ENCODE measurements around the gene RAPGEF1. TPM values are rescaled to one million over a fixed set of nuclear protein-coding genes. Genes with fewer than 3 reads are reported as not detected.

RAPGEF1 gene
- total and polyA plus RNA-seq, 2 donors (not counting 1 experiment from before 2014, with no cell fraction given): 33.3 to 42.8 TPM

DNA sequence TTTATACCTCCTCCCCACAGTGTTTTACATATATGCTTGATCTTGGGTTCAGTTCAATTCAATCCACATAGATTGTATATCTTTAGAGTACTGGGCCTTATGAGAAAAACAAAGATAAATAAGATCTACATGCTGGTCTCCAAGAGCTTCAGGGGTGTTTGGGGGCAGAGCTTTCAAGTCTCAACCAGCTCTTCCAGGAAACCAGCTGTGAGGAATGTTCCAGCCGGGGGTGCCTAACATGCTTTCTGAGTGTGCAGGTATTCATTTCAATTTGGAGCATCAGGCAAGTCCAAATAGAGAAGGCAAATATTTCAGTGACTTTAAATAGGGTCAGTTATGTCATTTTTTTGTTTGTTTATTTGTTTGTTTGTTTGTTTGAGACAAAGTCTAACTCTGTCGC lies 5.7 kb upstream of the RAPGEF1 start:
- no peaks in the 10 kb centered on the region for H3K79me2 ChIP-seq (ENCODE audit: control insufficient read depth, insufficient read depth, low read length)
- H3K4me2 ChIP-seq (ENCODE audit: extremely low read depth, insufficient read depth, low read length): no peak overlapping the region
- no peak overlapping the region for H3K4me3 ChIP-seq (replicated peaks in 1 of 4; ENCODE audit: control extremely low read depth in 1 of 4, insufficient read depth in 1 of 4, low read depth in 3 of 4, low read length in 4 of 4)
- H2AFZ ChIP-seq (ENCODE audit: low read length): no peak overlapping the region
- H3K9ac ChIP-seq (ENCODE audit: insufficient read depth, low read length): no peak overlapping the region
- no peak for TF ChIP-seq EZH2 (IDR thresholded peaks at IDR 0.05; ENCODE audit: low read length, missing control alignments)
- TF ChIP-seq, protein P1, sequence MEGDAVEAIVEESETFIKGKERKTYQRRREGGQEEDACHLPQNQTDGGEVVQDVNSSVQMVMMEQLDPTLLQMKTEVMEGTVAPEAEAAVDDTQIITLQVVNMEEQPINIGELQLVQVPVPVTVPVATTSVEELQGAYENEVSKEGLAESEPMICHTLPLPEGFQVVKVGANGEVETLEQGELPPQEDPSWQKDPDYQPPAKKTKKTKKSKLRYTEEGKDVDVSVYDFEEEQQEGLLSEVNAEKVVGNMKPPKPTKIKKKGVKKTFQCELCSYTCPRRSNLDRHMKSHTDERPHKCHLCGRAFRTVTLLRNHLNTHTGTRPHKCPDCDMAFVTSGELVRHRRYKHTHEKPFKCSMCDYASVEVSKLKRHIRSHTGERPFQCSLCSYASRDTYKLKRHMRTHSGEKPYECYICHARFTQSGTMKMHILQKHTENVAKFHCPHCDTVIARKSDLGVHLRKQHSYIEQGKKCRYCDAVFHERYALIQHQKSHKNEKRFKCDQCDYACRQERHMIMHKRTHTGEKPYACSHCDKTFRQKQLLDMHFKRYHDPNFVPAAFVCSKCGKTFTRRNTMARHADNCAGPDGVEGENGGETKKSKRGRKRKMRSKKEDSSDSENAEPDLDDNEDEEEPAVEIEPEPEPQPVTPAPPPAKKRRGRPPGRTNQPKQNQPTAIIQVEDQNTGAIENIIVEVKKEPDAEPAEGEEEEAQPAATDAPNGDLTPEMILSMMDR (conservative IDR thresholded peaks at IDR 0.05 in 1 of 2, IDR thresholded peaks at IDR 0.05 in 1 of 2; ENCODE audit: low read depth in 1 of 2, low read length in 2 of 2): no peak
- peaks cover 3% of the 10 kb centered on the region for H3K27me3 ChIP-seq (ENCODE audit: control insufficient read depth, insufficient read depth, low read length)
- no peak for DNase-seq (ENCODE audit: low read depth in 2 of 2)
- H3K9me3 ChIP-seq (ENCODE audit: control insufficient read depth, insufficient read depth, low read depth, low read length): no peaks in the 10 kb centered on the region
- no peaks in the 10 kb centered on the region for H3K4me1 ChIP-seq (ENCODE audit: control insufficient read depth, extremely low read depth, insufficient read depth, low read length)
- no peaks in the 10 kb centered on the region for H3K36me3 ChIP-seq (ENCODE audit: control insufficient read depth, insufficient read depth, low read length)
- H4K20me1 ChIP-seq (ENCODE audit: control insufficient read depth, extremely low read depth, insufficient read depth, low read length): no peaks in the 10 kb centered on the region
- no peak overlapping the region for H3K27ac ChIP-seq (ENCODE audit: insufficient read depth, low read length)

DNA sequence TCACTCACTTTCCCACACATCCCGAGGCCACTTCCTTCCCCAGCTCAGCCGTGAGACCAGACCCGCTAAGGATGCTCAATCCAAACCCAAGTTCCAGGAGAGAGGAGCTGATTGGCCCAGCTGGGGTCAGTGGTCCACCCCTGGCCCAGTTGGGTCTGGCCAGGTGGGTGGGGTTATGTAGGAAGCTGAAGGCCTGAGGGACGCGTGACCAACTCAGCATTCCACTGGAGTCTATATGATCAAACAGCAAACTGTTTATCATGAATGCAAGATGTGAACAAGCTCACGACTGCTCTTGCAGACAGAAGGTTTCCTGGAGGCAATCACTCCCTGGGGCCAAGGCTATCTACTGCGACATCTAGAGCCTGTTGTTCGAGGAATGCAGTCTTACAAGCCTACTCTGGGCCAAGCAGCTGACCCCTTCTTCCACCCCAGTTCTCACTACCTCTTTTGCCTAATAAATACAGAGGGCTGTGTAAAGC lies 4.9 kb upstream of the RAPGEF1 start:
- no peaks in the 10 kb centered on the region for H3K36me3 ChIP-seq (ENCODE audit: control insufficient read depth, insufficient read depth, low read length)
- no peak overlapping the region for H3K4me3 ChIP-seq (replicated peaks in 1 of 4; ENCODE audit: control extremely low read depth in 1 of 4, insufficient read depth in 1 of 4, low read depth in 3 of 4, low read length in 4 of 4)
- no peak overlapping the region for H2AFZ ChIP-seq (ENCODE audit: low read length)
- TF ChIP-seq, protein P1 (conservative IDR thresholded peaks at IDR 0.05 in 1 of 2, IDR thresholded peaks at IDR 0.05 in 1 of 2; ENCODE audit: low read depth in 1 of 2, low read length in 2 of 2): no peak
- no peak for TF ChIP-seq EZH2 (IDR thresholded peaks at IDR 0.05; ENCODE audit: low read length, missing control alignments)
- no peaks in the 10 kb centered on the region for H3K9me3 ChIP-seq (ENCODE audit: control insufficient read depth, insufficient read depth, low read depth, low read length)
- no peak for DNase-seq (ENCODE audit: low read depth in 2 of 2)
- peaks cover 3% of the 10 kb centered on the region for H3K27me3 ChIP-seq (ENCODE audit: control insufficient read depth, insufficient read depth, low read length)
- no peak overlapping the region for H3K9ac ChIP-seq (ENCODE audit: insufficient read depth, low read length)
- no peak overlapping the region for H3K27ac ChIP-seq (ENCODE audit: insufficient read depth, low read length)
- no peaks in the 10 kb centered on the region for H3K79me2 ChIP-seq (ENCODE audit: control insufficient read depth, insufficient read depth, low read length)
- no peak overlapping the region for H3K4me2 ChIP-seq (ENCODE audit: extremely low read depth, insufficient read depth, low read length)
- no peaks in the 10 kb centered on the region for H4K20me1 ChIP-seq (ENCODE audit: control insufficient read depth, extremely low read depth, insufficient read depth, low read length)
- no peaks in the 10 kb centered on the region for H3K4me1 ChIP-seq (ENCODE audit: control insufficient read depth, extremely low read depth, insufficient read depth, low read length)

GRCh38 chr9:131744171-131744719 lies 4.4 kb upstream of the RAPGEF1 start:
- no peak overlapping the region for H3K4me2 ChIP-seq (ENCODE audit: extremely low read depth, insufficient read depth, low read length)
- H3K9me3 ChIP-seq (ENCODE audit: control insufficient read depth, insufficient read depth, low read depth, low read length): no peaks in the 10 kb centered on the region
- no peaks in the 10 kb centered on the region for H3K4me1 ChIP-seq (ENCODE audit: control insufficient read depth, extremely low read depth, insufficient read depth, low read length)
- peaks cover 3% of the 10 kb centered on the region for H3K27me3 ChIP-seq (ENCODE audit: control insufficient read depth, insufficient read depth, low read length)
- no peak overlapping the region for H3K4me3 ChIP-seq (replicated peaks in 1 of 4; ENCODE audit: control extremely low read depth in 1 of 4, insufficient read depth in 1 of 4, low read depth in 3 of 4, low read length in 4 of 4)
- no peak overlapping the region for H2AFZ ChIP-seq (ENCODE audit: low read length)
- no peak for TF ChIP-seq EZH2 (IDR thresholded peaks at IDR 0.05; ENCODE audit: low read length, missing control alignments)
- TF ChIP-seq, protein P1 (conservative IDR thresholded peaks at IDR 0.05 in 1 of 2, IDR thresholded peaks at IDR 0.05 in 1 of 2; ENCODE audit: low read depth in 1 of 2, low read length in 2 of 2): no peak
- no peak overlapping the region for H3K27ac ChIP-seq (ENCODE audit: insufficient read depth, low read length)
- no peak overlapping the region for H3K9ac ChIP-seq (ENCODE audit: insufficient read depth, low read length)
- H3K36me3 ChIP-seq (ENCODE audit: control insufficient read depth, insufficient read depth, low read length): no peaks in the 10 kb centered on the region
- H4K20me1 ChIP-seq (ENCODE audit: control insufficient read depth, extremely low read depth, insufficient read depth, low read length): no peaks in the 10 kb centered on the region
- H3K79me2 ChIP-seq (ENCODE audit: control insufficient read depth, insufficient read depth, low read length): peaks cover under 1% of the 10 kb centered on the region
- peak in 1 of 2 donors; percentile 18 for DNase-seq (ENCODE audit: low read depth in 2 of 2)

Measured in fibroblast of lung (primary cell).